OCI-M2 (cell line): ENCODE data around the gene IL17REL.

Experiments used
- DNase-seq: peaks from one replicate; lab custom pipeline; 2025; ENCODE audit not compliant: unreplicated experiment; lab: John Stamatoyannopoulos, UW

IL17REL gene

GRCh38 chr22:49969751-49970527 is 42.6 kb downstream of the IL17REL start:
- no peak for DNase-seq

- no peak for DNase-seq
Measured at GRCh38 chr22:49968831-49969661, 43.5 kb downstream of the IL17REL start.

GRCh38 chr22:49968313-49968830 is 44.2 kb downstream of the IL17REL start:
- DNase-seq = no peak

- no peak for DNase-seq
Measured at GRCh38 chr22:49967706-49968208, 44.8 kb downstream of the IL17REL start.

GRCh38 chr22:49966774-49967705 is 45.5 kb downstream of the IL17REL start:
- DNase-seq = no peak

GRCh38 chr22:49966041-49966773 is 46.4 kb downstream of the IL17REL start:
- no peak for DNase-seq

- DNase-seq = no peak
Measured at GRCh38 chr22:49965091-49966040, 47.2 kb downstream of the IL17REL start.

GRCh38 chr22:49964136-49965090 is 48.2 kb downstream of the IL17REL start:
- DNase-seq = no peak

- DNase-seq = no peak
Measured at GRCh38 chr22:49963647-49964026, 48.9 kb downstream of the IL17REL start.

- no peak for DNase-seq
Measured at GRCh38 chr22:49962751-49963646, 49.6 kb downstream of the IL17REL start.

GRCh38 chr22:49962012-49962750 is 50.4 kb downstream of the IL17REL start:
- no peak for DNase-seq

- DNase-seq = no peak
Measured at GRCh38 chr22:49961601-49962011, 51.0 kb downstream of the IL17REL start.

- DNase-seq = no peak
Measured at GRCh38 chr22:49961005-49961600, 51.5 kb downstream of the IL17REL start.

GRCh38 chr22:49960159-49961004 is 52.2 kb downstream of the IL17REL start, which contains the start of gene PIM3:
Gene PIM3, plus strand, starts transcription at chr22:49960772. Its CDS starts 176 bp downstream, at chr22:49960948.
- peak; percentile 51 for DNase-seq

GRCh38 chr22:49959782-49960158 is 52.8 kb downstream of the IL17REL start:
- DNase-seq = no peak
